Ramos (cell line): ENCODE results near the gene ACP4.
"Not testable (repeated sequence)": the region's sequence is repeated elsewhere in the genome, so short reads cannot be mapped to it uniquely, and the experiment has no call there.

ENCODE experiments used
- in situ Hi-C: fragments of 300-500 bp; cut with MboI; formaldehyde crosslinking; loops from one replicate; pipeline ENCODE4 v1.14.3; 2022; ENCODE audit warnings: low sequenced_read_pairs; ENCODE audit not compliant: unreplicated experiment

The ACP4 gene

DNA sequence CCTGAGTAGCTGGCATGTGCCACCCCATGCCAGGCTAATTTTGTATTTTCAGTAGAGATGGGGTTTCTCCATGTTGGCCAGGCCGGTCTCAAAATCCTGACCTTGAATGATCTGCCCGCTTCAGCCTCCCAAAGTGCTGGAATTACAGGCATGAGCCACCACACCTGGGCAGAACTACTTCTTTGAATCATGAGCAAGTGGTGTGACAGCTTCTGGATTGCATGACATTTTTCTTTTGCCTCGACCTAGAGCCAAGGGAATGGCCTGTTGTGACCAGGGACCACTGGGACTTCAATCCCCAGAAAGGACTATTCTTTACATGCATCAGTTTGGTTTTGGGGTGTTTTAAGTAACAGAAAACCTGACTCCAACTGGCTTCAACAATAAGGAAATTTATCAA, 17.3 kb upstream of the ACP4 start:
- in situ Hi-C loops: not testable (repeated sequence)

DNA sequence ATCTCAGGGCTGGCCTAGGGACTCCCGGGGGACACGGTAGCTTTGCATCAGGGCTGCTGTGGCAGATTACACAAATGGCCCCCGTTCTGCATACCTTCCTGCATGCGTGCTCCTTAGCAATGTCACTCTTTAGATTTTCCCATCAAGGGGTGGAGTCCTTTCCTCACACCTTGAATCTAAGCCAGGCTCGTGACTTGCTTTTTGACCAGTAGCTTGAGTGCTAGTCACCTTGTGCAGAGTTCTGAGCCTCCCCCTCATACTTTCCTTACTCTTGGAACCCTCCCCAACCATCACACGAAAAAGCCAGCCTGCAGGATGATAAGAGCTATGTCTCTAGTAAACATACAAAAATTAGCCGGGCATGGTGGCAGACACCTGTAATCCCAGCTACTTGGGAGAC, 16.8 kb upstream of the ACP4 start:
- in situ Hi-C loops: not testable (repeated sequence)

DNA sequence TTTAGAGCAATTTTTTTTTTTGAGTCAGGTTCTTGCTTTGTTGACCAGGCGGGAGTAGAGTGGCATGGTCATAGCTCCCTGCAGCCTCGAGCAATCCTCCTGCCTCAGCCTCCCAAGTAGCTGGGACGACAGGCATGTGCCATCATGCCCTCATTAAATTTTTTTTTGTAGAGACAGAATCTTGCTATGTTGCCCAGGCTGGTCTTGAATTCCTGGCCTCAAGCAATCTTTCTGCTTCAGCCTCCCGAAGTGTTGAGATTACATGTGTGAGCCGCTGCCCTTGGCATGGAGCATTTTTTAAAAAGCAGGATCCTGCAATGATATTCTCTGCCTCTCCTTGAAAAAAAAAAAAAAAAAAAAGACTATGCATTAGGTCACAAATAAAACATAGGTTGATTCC, 14.1 kb upstream of the ACP4 start:
- in situ Hi-C loops: loop anchor here (25.0 kb wide), 1 partner anchor 514 kb away; no protein-coding TSS in a partner anchor

GRCh38 chr19:50777261-50777660, 13.0 kb upstream of the ACP4 start:
- in situ Hi-C loops: loop anchor here (25.0 kb wide), 1 partner anchor 515 kb away; no protein-coding TSS in a partner anchor

DNA sequence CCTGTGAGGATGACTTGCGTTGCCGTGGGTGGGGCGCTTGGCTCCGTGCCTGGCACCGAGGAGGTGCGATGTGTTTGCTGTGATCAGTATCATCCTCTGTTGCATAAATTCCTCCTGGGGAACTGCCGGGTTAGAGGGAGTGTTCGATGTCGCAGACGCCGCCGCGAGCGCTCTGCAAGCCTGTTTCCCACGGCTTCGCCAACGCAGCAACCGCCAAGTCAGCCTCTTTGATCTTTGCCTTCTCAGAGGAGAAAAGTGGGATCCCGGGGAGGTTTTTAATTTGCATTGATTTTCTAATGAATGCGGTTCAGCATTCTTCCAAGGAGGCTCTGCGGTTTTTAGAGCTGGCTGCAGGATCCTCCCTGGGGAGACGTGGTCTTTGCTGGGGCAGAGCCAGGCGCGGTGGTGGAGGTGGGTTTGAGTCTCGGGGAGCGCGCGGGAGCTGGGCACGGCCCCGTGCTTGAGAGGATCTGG, 12.3 kb upstream of the ACP4 start:
- in situ Hi-C loops: loop anchor here (25.0 kb wide), 1 partner anchor 516 kb away; no protein-coding TSS in a partner anchor

DNA sequence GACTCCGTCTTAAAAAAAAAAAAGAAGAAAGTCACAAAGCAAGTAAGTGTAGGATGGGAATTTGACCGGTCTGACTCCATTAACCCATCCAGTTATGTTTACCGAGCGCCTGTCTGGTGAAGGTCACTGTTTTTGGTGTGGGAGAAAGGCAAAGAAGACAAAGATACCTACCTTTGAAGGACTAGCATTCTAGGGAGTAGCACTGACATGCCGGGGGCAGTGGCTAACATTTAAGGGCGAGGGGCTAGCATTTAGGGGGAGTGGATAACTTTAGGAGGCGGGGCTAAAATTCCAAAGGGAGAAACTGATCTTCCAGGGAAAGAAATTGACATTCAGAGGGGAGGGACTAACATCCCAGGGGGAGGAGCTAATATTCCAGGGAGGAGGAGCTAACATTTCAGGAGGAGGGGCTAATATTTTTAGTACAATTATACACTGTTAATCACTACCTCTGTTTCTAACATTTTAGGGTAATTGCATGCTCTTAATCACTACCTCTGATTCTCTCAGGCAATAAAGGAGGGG, 11.2 kb upstream of the ACP4 start:
- in situ Hi-C loops: loop anchor here (25.0 kb wide), 1 partner anchor 517 kb away; no protein-coding TSS in a partner anchor

DNA sequence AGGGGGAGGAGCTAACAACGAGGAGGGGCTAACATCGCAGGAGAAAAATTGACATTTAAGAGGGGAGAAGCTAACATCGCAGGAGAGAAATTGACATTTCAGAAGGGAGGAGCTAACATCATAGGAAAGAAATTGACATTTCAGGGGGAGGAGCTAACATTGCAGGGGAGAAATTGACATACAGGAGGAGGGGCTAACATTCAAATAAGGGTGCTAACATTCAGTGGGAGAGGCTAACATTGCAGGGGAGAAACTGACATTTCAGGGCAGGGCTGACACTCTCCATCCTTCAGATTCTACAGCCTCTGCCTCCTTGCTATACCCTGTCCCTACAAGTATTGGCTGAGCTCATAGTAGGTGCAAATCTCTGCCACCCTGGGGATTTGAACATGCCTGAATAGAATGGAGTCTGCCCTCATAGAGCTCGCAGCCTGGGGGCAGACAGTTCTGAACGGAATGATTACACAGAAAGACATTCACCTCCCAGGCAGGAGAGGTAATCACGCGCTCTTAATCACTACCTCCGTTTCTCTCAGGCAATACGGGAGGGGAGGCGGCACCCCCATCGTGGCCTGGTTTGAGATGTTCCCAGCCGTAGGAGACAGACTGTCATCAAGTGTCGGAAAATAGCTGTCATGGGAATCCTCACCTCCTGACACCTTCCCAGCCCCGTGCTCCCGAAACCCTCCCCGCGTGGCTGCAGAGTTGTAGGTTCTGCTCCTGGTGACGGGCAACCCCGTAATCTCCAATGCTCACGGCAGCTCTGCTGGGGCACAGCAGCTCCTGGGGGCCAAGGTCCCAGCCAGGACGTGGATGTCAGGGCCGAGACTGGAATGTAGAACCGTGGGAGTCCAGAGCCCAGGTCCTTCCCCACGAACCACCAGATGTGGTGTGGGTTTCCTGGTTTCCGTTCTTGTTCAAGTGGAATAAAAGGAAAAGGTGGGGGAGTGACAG, 10.4 kb upstream of the ACP4 start:
- in situ Hi-C loops: loop anchor here (5.0 to 25.0 kb wide), 3 partner anchors 242 to 517 kb away; no protein-coding TSS in a partner anchor

- in situ Hi-C loops: loop anchor here (5.0 to 25.0 kb wide), 3 partner anchors 244 to 519 kb away; no protein-coding TSS in a partner anchor
These were observed 9.3 kb upstream of the ACP4 start for GRCh38 chr19:50780753-50781435.

GRCh38 chr19:50783848-50784152, 6.4 kb upstream of the ACP4 start:
- in situ Hi-C loops: loop anchor here (5.0 to 25.0 kb wide), 3 partner anchors 246 to 521 kb away; no protein-coding TSS in a partner anchor

DNA sequence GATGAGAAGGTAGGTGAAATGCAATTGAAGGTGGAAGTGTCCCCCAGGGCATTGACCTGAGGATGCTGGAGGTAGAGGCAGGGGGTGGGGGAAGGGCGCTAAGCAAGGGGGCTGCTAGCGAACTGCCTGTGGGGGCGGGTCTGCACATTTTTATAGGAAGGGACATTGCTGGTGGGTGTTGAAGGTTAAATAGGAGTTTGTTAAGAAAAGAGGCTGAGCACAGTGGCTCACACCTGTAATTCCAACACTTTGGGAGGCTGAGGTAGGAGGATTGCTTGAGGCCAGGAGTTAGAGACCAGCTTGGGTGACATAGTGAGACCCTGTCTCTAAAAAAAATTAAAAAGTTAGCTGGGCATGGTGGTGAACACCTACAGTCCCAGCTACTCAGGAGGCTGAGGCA, 5.5 kb upstream of the ACP4 start:
- in situ Hi-C loops: loop anchor here (5.0 to 25.0 kb wide), 3 partner anchors 247 to 522 kb away; no protein-coding TSS in a partner anchor

- in situ Hi-C loops: loop anchor here (10.0 to 25.0 kb wide), 2 partner anchors 431 to 523 kb away; no protein-coding TSS in a partner anchor
These were observed 4.9 kb upstream of the ACP4 start for GRCh38 chr19:50785329-50785728.

DNA sequence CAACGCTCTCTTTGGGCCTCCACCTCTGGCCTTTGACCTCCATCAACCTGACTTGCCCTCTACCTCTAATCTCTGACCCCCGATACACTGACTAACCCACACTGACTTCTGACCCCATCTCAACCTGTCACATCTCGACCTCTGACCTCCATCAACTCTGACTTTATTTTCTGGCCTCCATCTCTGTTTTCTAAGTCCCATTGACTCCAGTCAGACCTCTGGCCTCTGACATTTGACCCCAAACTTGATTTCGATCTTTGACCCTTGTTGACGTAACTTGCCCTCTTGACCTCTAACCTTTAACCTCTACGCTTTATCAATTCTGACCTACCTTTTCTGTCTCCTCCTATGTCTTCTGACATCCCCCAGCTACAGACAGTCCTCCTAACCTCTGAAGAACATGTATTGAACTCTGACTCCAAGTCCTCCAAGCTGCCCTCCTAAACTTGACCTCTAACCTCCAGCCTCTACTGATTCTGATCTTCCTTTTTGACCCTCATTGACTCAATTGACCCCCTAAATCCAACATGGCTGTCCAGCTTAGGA, 780 bp downstream of the ACP4 start:
- in situ Hi-C loops: loop anchor here (25.0 kb wide), 1 partner anchor 529 kb away; no protein-coding TSS in a partner anchor

- in situ Hi-C loops: loop anchor here (25.0 kb wide), 1 partner anchor 529 kb away; no protein-coding TSS in a partner anchor
These were observed 1.5 kb downstream of the ACP4 start for GRCh38 chr19:50791594-50792271.

DNA sequence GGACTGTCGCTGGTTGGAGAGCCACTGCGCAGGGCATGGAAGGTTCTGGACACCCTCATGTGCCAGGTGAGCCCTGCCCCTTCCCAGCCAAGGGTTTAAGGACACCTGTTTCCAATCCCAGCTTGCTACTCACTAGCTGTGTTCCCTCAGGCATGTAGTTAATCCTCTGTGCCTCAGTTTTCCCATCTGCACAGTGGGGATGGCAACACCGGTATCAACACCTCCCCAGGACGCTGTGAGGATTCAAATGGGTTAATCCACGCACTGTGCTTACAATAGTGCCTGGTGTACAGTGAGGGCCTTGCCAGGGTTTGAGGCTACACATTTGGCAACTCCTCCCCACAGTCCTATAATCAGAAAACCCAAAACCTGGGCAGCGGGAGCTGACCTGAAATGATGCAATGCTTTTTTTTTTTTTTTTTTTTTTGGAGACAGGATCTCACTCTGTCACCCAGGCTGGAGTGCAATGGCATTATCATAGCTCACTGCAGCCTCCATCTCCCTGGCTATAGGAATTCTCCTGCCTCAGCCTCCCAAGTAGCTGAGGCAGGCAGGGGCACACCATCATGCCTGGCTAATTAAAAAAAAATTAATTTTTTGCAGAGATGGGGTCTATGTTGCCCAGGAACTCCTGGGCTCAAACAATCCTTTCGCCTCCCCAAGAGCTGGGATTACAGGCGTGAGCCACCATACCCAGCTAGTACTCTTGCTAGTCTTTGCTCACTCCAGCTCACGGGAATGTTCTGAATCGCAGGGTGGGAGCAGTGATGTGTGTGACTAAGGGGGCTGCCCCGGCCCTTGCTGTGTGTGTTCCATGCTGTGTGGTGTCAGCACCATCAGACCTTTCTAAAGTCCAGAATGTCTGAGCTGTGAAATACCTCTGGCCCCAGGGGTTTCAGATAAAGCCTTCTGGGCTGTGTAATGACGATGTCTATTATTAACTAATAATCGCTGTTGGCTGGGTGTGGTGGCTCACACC, 2.3 kb downstream of the ACP4 start:
- in situ Hi-C loops: loop anchor here (25.0 kb wide), 1 partner anchor 530 kb away; no protein-coding TSS in a partner anchor

GRCh38 chr19:50793558-50794065, 3.4 kb downstream of the ACP4 start:
- in situ Hi-C loops: loop anchor here (25.0 kb wide), 1 partner anchor 531 kb away; no protein-coding TSS in a partner anchor

DNA sequence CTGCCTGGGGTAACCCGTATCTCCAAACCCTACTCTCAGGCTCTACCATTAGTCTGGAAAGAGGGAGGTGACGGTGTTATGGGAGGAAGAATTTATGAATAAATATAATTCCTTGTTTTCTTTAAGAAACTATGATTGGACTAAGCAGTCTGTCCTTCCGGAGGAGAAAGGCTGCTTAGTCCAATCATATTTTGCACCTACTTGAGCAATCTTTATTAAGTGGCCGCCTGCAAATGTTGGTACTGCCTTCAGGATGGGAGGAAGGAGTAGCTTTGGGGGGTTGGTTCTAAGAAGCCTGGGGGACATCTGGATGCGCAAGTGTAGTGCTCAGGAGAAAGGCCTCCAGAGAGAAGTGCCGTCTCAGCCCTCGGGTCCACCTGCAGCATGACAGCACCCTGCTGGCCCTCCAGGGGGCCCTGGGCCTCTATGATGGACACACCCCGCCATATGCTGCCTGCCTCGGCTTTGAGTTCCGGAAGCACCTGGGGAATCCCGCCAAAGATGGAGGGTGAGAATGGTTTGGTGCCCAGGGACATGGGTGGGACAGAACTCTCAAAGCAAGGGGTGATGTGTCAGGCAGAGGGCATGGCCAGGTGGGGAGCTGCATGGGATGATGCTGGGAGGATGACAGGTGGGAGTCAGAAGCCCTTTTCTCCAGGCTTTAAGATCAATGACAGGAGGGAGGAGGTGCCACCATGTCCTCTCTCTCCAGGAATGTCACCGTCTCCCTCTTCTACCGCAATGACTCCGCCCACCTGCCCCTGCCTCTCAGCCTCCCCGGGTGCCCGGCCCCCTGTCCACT, 4.1 kb downstream of the ACP4 start:
- in situ Hi-C loops: loop anchor here (25.0 kb wide), 1 partner anchor 532 kb away; no protein-coding TSS in a partner anchor
